Spleen (tissue), 11 donors: ENCODE results near the gene RRP7A. TPM values are rescaled to one million over a fixed set of nuclear protein-coding genes. Genes with fewer than 3 reads are reported as not detected.
A peak's percentile ranks its signal among the peaks of the same experiment; 100 is the strongest.
"Not testable (repeated sequence)": the region's sequence is repeated elsewhere in the genome, so short reads cannot be mapped to it uniquely, and the experiment has no call there.

Experiments
- DNase-seq: peaks from one replicate; pipeline ENCODE4 v3.0.0-alpha.2; 2020
- H3K27ac ChIP-seq, 8 donors: fragments of 200-600 bp; sonication (generic) in 7 of 8; 1 replicate in 4 of 8; 2 replicates in 4 of 8; pipeline versions ENCODE4 v1.5.0 to v1.8.0; 2016 to 2021; ENCODE audit warnings: inconsistent platforms in 4 of 8, mild to moderate bottlenecking in 4 of 8, moderate library complexity in 1 of 8
- H3K27me3 ChIP-seq, 7 donors: fragments of 200-600 bp; sonication (generic) in 6 of 7; replicated peaks in 1 of 7; 1 replicate in 4 of 7; 2 replicates in 3 of 7; pipeline versions ENCODE4 v1.5.0 to v1.8.0; 2016 to 2021; ENCODE audit warnings: inconsistent platforms in 3 of 7, mild to moderate bottlenecking in 1 of 7
- H3K36me3 ChIP-seq, 6 donors: fragments of 200-600 bp; sonication (generic) in 5 of 6; 1 replicate in 4 of 6; 2 replicates in 2 of 6; pipeline versions ENCODE4 v1.5.0 to v1.8.0; 2016 to 2021; ENCODE audit warnings: inconsistent platforms in 2 of 6
- H3K4me1 ChIP-seq, 6 donors: fragments of 200-600 bp; sonication (generic) in 5 of 6; 1 replicate in 3 of 6; 2 replicates in 3 of 6; pipeline versions ENCODE4 v1.5.0 to v1.8.0; 2016 to 2021; ENCODE audit warnings: inconsistent platforms in 3 of 6
- H3K4me3 ChIP-seq, 8 donors: fragments of 200-600 bp; sonication (generic) in 7 of 8; 1 replicate in 4 of 8; 2 replicates in 4 of 8; pipeline versions ENCODE4 v1.5.0 to v1.8.0; 2016 to 2021; ENCODE audit warnings: inconsistent platforms in 4 of 8, mild to moderate bottlenecking in 4 of 8, moderate library complexity in 2 of 8
- H3K9me3 ChIP-seq, 8 donors: fragments of 200-600 bp; sonication (generic) in 7 of 8; 1 replicate in 4 of 8; 2 replicates in 4 of 8; pipeline versions ENCODE4 v1.5.0 to v1.8.0; 2016 to 2021; ENCODE audit warnings: inconsistent platforms in 4 of 8
- POLR2A ChIP-seq, 3 donors: fragments of 450-650 bp; IDR thresholded peaks; one replicate each; pipeline ENCODE4 v1.5.1; 2017; ENCODE audit warnings: antibody characterized with exemption in 3 of 3, mild to moderate bottlenecking in 1 of 3
- POLR2AphosphoS5 ChIP-seq, 3 donors: sonication (generic); formaldehyde crosslinking; IDR thresholded peaks; one replicate each; pipeline ENCODE4 v1.5.1; 2017; ENCODE audit warnings: antibody characterized with exemption in 3 of 3
- WGBS, 5 donors: extraction: QIAGEN DNeasy Blood & Tissue Kit in 3 of 5; methylation state at CpG; one replicate each; pipeline versions ENCODE4 v1.1.5 to v1.1.7; 2013 to 2018; 5-methylcytosine and 5-hydroxymethylcytosine counted together
- intact Hi-C: fragments of 100-400 bp; cut with DNase I; formaldehyde crosslinking; loops from one replicate; pipeline ENCODE4 v1.15.0; 2023; ENCODE audit warnings: low total_unique reads
- polyA plus RNA-seq, 3 donors: library from polyadenylated mRNA; stranded (reverse); fragments of 200-250 nt; gene quantifications; one replicate each; pipeline ENCODE4 v1.2.1, GENCODE V29; 2013
- total RNA-seq, 7 donors: library from RNA; depleted of rRNA in 3 of 7; stranded (reverse); fragments of >200 nt in 3 of 7; fragmentation: NEBNext Ultra II Directional in 4 of 7; extraction: Animal tissue kit (Norgen Biotek cat#: 25700) in 4 of 7; gene quantifications; one replicate each; pipeline versions ENCODE4 v1.1.0 to v1.2.1, GENCODE V29; 2016 to 2021
- TF ChIP-seq, protein P1 (sequence below), 11 experiments: fragments of 200-600 bp in 7 of 11; fragments of 450-650 bp in 4 of 11; sonication (generic) in 4 of 11; IDR thresholded peaks in 8 of 11; conservative IDR thresholded peaks in 3 of 11; 1 replicate in 7 of 11; 2 replicates in 4 of 11; pipeline versions ENCODE4 v1.4.0 to v1.8.0; 2016 to 2021; ENCODE audit warnings: antibody characterized with exemption in 11 of 11, inconsistent platforms in 4 of 11, mild to moderate bottlenecking in 1 of 11
- donor health status: healthy with polysubstance abuse.
- donor health status: DM: no; HTN: no; CAD: no; lungs with moderate emphysema.
- donor health status: DM: no; HTN: no; CAD: no.
- donor health status: Bipolar disorder and iron deficiency.
- donor health status: healthy.
- donor health status: DM: no; HTN: no; CAD: no.
- donor health status: DM: yes; HTN: yes; CAD: no.

RRP7A gene
- total and polyA plus RNA-seq, 10 donors: 8.9 to 47.4 (median 35.1) TPM

DNA sequence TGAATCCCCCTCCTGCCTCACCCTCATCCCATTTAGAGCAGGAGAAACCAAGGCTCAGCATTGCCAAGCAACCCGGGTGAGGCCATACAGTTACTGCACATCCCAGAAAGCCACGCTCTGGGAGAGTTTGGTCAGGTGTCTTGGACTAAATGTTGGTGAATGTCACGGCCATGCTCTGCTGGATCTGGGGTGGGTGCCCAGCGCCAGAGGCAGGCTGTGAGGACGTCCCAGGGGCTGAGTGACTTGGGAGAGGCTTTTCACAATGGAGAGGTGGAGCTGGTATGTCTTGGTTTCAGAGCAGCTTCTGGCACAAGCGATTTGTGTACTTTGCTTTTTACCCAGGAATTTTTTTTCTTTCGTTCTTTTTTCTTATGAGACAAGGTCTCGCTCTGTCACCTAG lies 40.8 kb upstream of the RRP7A start:
- WGBS, 5 donors: 88 to 94% (median 89%) methylated on average over 8 of the region's 8 CpGs
- intact Hi-C loops: no loop called here
- TF ChIP-seq, protein P1, sequence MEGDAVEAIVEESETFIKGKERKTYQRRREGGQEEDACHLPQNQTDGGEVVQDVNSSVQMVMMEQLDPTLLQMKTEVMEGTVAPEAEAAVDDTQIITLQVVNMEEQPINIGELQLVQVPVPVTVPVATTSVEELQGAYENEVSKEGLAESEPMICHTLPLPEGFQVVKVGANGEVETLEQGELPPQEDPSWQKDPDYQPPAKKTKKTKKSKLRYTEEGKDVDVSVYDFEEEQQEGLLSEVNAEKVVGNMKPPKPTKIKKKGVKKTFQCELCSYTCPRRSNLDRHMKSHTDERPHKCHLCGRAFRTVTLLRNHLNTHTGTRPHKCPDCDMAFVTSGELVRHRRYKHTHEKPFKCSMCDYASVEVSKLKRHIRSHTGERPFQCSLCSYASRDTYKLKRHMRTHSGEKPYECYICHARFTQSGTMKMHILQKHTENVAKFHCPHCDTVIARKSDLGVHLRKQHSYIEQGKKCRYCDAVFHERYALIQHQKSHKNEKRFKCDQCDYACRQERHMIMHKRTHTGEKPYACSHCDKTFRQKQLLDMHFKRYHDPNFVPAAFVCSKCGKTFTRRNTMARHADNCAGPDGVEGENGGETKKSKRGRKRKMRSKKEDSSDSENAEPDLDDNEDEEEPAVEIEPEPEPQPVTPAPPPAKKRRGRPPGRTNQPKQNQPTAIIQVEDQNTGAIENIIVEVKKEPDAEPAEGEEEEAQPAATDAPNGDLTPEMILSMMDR (IDR thresholded peaks at IDR 0.05 in 8 of 11, conservative IDR thresholded peaks at IDR 0.05 in 3 of 11): no peak
- TF ChIP-seq POLR2AphosphoS5 (IDR thresholded peaks at IDR 0.05) (no peak), POLR2A (IDR thresholded peaks at IDR 0.05) (no peak)
- DNase-seq: no peak
- Histone ChIP-seq H3K4me3 (no peak overlapping the region), H3K4me1 (peaks cover 11 to 26% (median 18%) of the 10 kb centered on the region in 6 donors), H3K27me3 (no peaks in the 10 kb centered on the region), H3K27ac (no peak overlapping the region), H3K36me3 (no peaks in the 10 kb centered on the region), H3K9me3 (no peaks in the 10 kb centered on the region)

DNA sequence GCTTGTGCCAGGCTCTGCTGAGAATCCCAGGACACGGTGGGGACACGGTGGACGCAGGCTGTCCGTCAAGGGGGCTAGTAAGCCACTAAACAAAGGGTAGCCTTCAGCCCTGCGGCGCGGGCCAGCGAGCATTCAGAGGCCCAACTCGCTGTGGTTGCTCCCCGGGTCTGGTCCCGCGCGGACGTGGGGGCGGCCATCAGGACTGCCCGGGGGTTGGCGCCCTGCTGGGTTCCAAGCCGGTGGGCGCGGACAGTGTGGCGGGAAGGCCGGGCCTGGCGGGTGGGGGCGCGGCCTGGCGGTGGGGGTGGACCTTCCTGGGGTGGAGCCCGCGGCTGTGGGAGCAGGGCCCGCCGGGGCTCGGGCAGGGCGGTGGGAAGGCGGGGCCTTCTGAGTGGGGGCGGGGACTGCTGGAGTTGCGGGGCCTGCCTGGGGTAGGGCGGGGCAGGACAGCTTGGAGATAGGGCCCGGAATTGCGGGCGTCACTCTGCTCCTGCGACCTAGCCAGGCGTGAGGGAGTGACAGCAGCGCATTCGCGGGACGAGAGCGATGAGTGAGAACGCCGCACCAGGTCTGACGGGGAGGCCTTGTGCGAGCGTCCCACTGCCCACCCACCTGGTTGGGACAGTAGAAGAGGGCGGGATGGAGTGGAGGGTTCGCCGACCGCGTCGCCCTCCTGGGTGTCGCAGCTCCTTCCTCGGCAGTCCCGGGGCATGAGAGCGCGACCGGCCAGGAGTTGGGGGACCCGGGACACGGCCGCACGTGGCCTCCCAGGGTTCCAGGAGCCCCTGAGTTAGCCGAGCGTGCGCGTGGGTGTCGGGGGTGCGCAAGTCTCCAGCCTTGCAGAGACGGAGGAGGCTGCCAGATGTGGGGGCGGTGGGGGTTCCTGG lies 34.1 kb upstream of the RRP7A start, which contains the start of gene SERHL2:
TSS of gene SERHL2 (plus strand) at position 482 of the 887 bp plus-strand sequence. CDS start at position 547, 65 bp downstream.
- peak; percentile 95 for DNase-seq
- WGBS, 5 donors: 0 to 4% (median 2%) methylated on average over 17 to 75 of the region's 75 CpGs
- Histone ChIP-seq H3K4me1 (peaks cover 5 to 58% (median 35%) of the 10 kb centered on the region in 6 donors), H3K36me3 (no peaks in the 10 kb centered on the region), H3K4me3 (peak within 1 kb of the TSS; percentile 26 to 77 (median 50)), H3K27me3 (peaks cover 0 to 16% (median 0%) of the 10 kb centered on the region in 7 donors), H3K27ac (peak within 1 kb of the TSS in 6 of 8 donors; percentile 38 to 79 (median 54)), H3K9me3 (no peaks in the 10 kb centered on the region)
- intact Hi-C loops: no loop called here
- TF ChIP-seq POLR2A (IDR thresholded peaks at IDR 0.05): no peak
- TF ChIP-seq, protein P1 (IDR thresholded peaks at IDR 0.05 in 8 of 11, conservative IDR thresholded peaks at IDR 0.05 in 3 of 11): peak in 2 of 11 experiments; percentile 14 to 33
- peak; percentile 78 to 83 (median 80) for TF ChIP-seq POLR2AphosphoS5 (IDR thresholded peaks at IDR 0.05)

DNA sequence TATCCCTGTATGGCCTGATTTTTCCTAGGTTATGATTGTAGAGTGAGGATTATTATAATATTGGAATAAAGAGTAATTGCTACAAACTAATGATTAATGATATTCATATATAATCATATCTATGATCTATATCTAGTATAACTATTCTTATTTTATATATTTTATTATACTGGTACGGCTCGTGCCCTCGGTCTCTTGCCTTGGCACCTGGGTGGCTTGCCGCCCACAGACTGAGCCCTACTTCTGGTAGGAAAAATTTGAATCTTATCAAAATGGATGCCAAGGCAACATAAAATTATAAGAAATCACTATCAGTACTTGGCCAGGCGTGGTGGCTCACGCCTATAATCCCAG lies 32.7 kb upstream of the RRP7A start:
- H3K27me3 ChIP-seq: peaks cover 0 to 16% (median 0%) of the 10 kb centered on the region in 7 donors
- peaks cover 5 to 58% (median 35%) of the 10 kb centered on the region in 6 donors for H3K4me1 ChIP-seq
- DNase-seq, intact Hi-C loops, H3K9me3 ChIP-seq, H3K36me3 ChIP-seq: not testable (repeated sequence)
- peak overlapping the region in 7 of 8 donors; percentile 54 to 90 (median 81) for H3K27ac ChIP-seq
- WGBS, 5 donors: 77 to 92% (median 84%) methylated on average over 6 of the region's 6 CpGs
- peak overlapping the region in 3 of 8 donors; percentile 27 to 63 (median 29) for H3K4me3 ChIP-seq
- TF ChIP-seq, protein P1 (IDR thresholded peaks at IDR 0.05 in 8 of 11, conservative IDR thresholded peaks at IDR 0.05 in 3 of 11): peak in 3 of 11 experiments; percentile 3 to 53 (median 15)
